Suprapubic skin (tissue), 4 donors: ENCODE data around the gene PIP4P1. TPM values are rescaled to one million over a fixed set of nuclear protein-coding genes. Genes with fewer than 3 reads are reported as not detected.

Source experiments
- DNase-seq, 2 donors: peaks; one replicate each; pipeline ENCODE4 v3.0.0-alpha.2; 2019; ENCODE audit warnings: low spot score in 2 of 2
- H3K27ac ChIP-seq: fragments of 200-600 bp; sonication (generic); one replicate; pipeline ENCODE4 v1.5.1; 2019
- H3K27me3 ChIP-seq: fragments of 200-600 bp; sonication (generic); one replicate; pipeline ENCODE4 v1.5.1; 2019
- H3K36me3 ChIP-seq: fragments of 200-600 bp; sonication (generic); one replicate; pipeline ENCODE4 v1.5.1; 2019
- H3K4me1 ChIP-seq: fragments of 200-600 bp; sonication (generic); one replicate; pipeline ENCODE4 v1.5.1; 2019
- H3K4me3 ChIP-seq: fragments of 200-600 bp; sonication (generic); one replicate; pipeline ENCODE4 v1.5.1; 2019; ENCODE audit warnings: mild to moderate bottlenecking
- H3K9me3 ChIP-seq: fragments of 200-600 bp; sonication (generic); one replicate; pipeline ENCODE4 v1.5.1; 2019
- CTCF ChIP-seq, 2 donors: fragments of 200-600 bp in 1 of 2; fragments of 450-650 bp in 1 of 2; sonication (generic) in 1 of 2; IDR thresholded peaks; one replicate each; pipeline ENCODE4 v1.5.1; 2016 to 2019; ENCODE audit warnings: antibody characterized with exemption in 2 of 2, mild to moderate bottlenecking in 1 of 2, moderate library complexity in 1 of 2
- EP300 ChIP-seq: sonication (generic); formaldehyde crosslinking; IDR thresholded peaks from one replicate; pipeline ENCODE4 v1.6.1; 2017; ENCODE audit warnings: antibody characterized with exemption
- POLR2A ChIP-seq, 2 donors: fragments of 450-650 bp; IDR thresholded peaks; one replicate each; pipeline ENCODE4 v1.6.1; 2017; ENCODE audit warnings: antibody characterized with exemption in 2 of 2, mild to moderate bottlenecking in 2 of 2, moderate library complexity in 2 of 2
- POLR2AphosphoS5 ChIP-seq, 3 donors: sonication (generic); formaldehyde crosslinking; IDR thresholded peaks; one replicate each; pipeline ENCODE4 v1.6.1; 2017; ENCODE audit warnings: antibody characterized with exemption in 3 of 3
- WGBS: methylation state at CpG from one replicate; pipeline ENCODE4 v1.1.5; 2018; 5-methylcytosine and 5-hydroxymethylcytosine counted together
- total RNA-seq, 4 donors: library from RNA; depleted of rRNA; stranded (reverse); fragments of >200 nt; gene quantifications; one replicate each; pipeline ENCODE4 v1.1.0, GENCODE V29; 2016

Gene PIP4P1
- total RNA-seq, 4 donors from 2014 or later, result 23.7 to 36.5 (median 28.9) TPM

- Histone ChIP-seq H3K36me3 (no peaks in the 10 kb centered on the region), H3K4me1 (no peaks in the 10 kb centered on the region), H3K27ac (no peak overlapping the region), H3K27me3 (no peaks in the 10 kb centered on the region), H3K4me3 (no peak overlapping the region), H3K9me3 (no peaks in the 10 kb centered on the region)
- no peak for DNase-seq
- 80% methylated on average over 5 of the region's 5 CpGs for WGBS
- TF ChIP-seq CTCF (IDR thresholded peaks at IDR 0.05), result no peak
- no peak for TF ChIP-seq POLR2AphosphoS5 (IDR thresholded peaks at IDR 0.05)
- TF ChIP-seq POLR2A (IDR thresholded peaks at IDR 0.05), result no peak
- TF ChIP-seq EP300, result no peak
These were observed 33.8 kb downstream of the PIP4P1 start for GRCh38 chr14:20427231-20428009.

DNA sequence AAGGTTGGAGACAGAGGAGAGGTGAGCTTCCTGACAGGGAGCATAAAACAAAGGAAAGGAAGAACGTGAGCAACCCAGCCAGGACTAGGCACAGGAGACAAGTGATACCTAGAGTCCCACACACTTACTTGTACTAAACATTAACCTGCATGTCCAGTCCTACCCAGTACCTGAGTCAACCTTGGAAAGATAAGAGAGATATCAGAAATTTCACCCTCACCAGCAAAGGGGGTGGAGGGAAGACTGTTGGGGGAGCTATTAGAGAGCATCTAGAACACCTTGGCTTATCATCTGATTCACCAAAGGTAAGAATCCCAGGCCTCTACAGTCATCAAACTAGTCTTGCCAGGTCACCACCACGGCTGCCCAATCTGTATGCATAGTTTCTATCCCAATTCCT lies 36.4 kb downstream of the PIP4P1 start:
- no peak for DNase-seq
- no peaks in the 10 kb centered on the region for H3K4me1 ChIP-seq
- 35% methylated on average over 2 of the region's 2 CpGs for WGBS
- no peaks in the 10 kb centered on the region for H3K27me3 ChIP-seq
- no peaks in the 10 kb centered on the region for H3K36me3 ChIP-seq
- TF ChIP-seq POLR2AphosphoS5 (IDR thresholded peaks at IDR 0.05), result no peak
- no peak for TF ChIP-seq EP300
- no peak for TF ChIP-seq POLR2A (IDR thresholded peaks at IDR 0.05)
- no peak overlapping the region for H3K4me3 ChIP-seq
- H3K9me3 ChIP-seq, result no peaks in the 10 kb centered on the region
- no peak overlapping the region for H3K27ac ChIP-seq

DNA sequence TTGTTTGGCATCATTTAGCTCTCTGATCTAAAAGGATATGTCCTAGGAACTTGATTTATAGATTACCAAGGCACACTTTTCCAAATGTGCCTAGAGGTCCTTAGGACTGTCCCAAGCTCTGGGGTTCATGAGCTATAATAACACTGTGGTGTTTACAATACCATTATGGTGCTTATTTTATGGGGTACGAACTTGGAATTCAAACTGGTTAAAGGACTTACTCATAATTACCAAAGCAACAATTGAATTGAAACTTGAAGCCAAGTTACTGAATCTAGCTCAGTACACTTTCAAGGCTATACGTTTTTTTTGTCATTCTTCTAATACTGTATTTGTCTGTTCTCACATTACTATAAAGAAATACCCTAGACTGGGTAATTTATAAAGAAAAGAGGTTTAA lies 38.3 kb downstream of the PIP4P1 start:
- WGBS, result 61% methylated on average over 2 of the region's 2 CpGs

GRCh38 chr14:20421267-20421666 lies 40.0 kb downstream of the PIP4P1 start:
- Histone ChIP-seq H3K4me1 (no peaks in the 10 kb centered on the region), H3K36me3 (no peaks in the 10 kb centered on the region), H3K9me3 (no peaks in the 10 kb centered on the region), H3K27ac (no peak overlapping the region), H3K27me3 (no peaks in the 10 kb centered on the region), H3K4me3 (no peak overlapping the region)
- DNase-seq, result no peak
- TF ChIP-seq POLR2AphosphoS5 (IDR thresholded peaks at IDR 0.05) (no peak), EP300 (no peak), CTCF (IDR thresholded peaks at IDR 0.05) (no peak), POLR2A (IDR thresholded peaks at IDR 0.05) (no peak)
- 47% methylated on average over 2 of the region's 2 CpGs for WGBS

More for the DNA sequence above, 38.3 kb downstream of the PIP4P1 start:
- H3K36me3 ChIP-seq, result no peaks in the 10 kb centered on the region
- no peak overlapping the region for H3K4me3 ChIP-seq
- TF ChIP-seq POLR2AphosphoS5 (IDR thresholded peaks at IDR 0.05) (no peak), EP300 (no peak)
- no peaks in the 10 kb centered on the region for H3K27me3 ChIP-seq
- H3K4me1 ChIP-seq, result no peaks in the 10 kb centered on the region
- no peaks in the 10 kb centered on the region for H3K9me3 ChIP-seq
- H3K27ac ChIP-seq, result no peak overlapping the region
- no peak for DNase-seq

- no peaks in the 10 kb centered on the region for H3K9me3 ChIP-seq
- H3K27ac ChIP-seq, result no peak overlapping the region
- no peaks in the 10 kb centered on the region for H3K36me3 ChIP-seq
- WGBS, result no CpG with 5 or more reads among the region's 1 CpG
- H3K27me3 ChIP-seq, result no peaks in the 10 kb centered on the region
- H3K4me3 ChIP-seq, result no peak overlapping the region
- no peaks in the 10 kb centered on the region for H3K4me1 ChIP-seq
- no peak for TF ChIP-seq CTCF (IDR thresholded peaks at IDR 0.05)
- TF ChIP-seq POLR2A (IDR thresholded peaks at IDR 0.05), result no peak
- no peak for TF ChIP-seq EP300
- TF ChIP-seq POLR2AphosphoS5 (IDR thresholded peaks at IDR 0.05), result no peak
- no peak for DNase-seq
These were observed 41.8 kb downstream of the PIP4P1 start for GRCh38 chr14:20419419-20419818.

- no peak for TF ChIP-seq EP300
- no peak for TF ChIP-seq POLR2A (IDR thresholded peaks at IDR 0.05)
- no peak for TF ChIP-seq POLR2AphosphoS5 (IDR thresholded peaks at IDR 0.05)
- TF ChIP-seq CTCF (IDR thresholded peaks at IDR 0.05), result no peak
- DNase-seq, result no peak
- WGBS, result 90% methylated on average over 2 of the region's 2 CpGs
These were observed 42.7 kb downstream of the PIP4P1 start for GRCh38 chr14:20418501-20418909.

More at GRCh38 chr14:20418501-20418909, 42.7 kb downstream of the PIP4P1 start:
- Histone ChIP-seq H3K9me3 (no peaks in the 10 kb centered on the region), H3K4me1 (peaks cover 8% of the 10 kb centered on the region), H3K27ac (no peak overlapping the region), H3K4me3 (no peak overlapping the region), H3K36me3 (no peaks in the 10 kb centered on the region), H3K27me3 (no peaks in the 10 kb centered on the region)
